Hippocampal formation (tissue), 2 donors: ENCODE data around the gene PRKCH.

Source experiments
- DNase-seq, 2 donors: peaks; one replicate each; lab custom pipeline; 2025; lab: John Stamatoyannopoulos, UW

The PRKCH gene

DNA sequence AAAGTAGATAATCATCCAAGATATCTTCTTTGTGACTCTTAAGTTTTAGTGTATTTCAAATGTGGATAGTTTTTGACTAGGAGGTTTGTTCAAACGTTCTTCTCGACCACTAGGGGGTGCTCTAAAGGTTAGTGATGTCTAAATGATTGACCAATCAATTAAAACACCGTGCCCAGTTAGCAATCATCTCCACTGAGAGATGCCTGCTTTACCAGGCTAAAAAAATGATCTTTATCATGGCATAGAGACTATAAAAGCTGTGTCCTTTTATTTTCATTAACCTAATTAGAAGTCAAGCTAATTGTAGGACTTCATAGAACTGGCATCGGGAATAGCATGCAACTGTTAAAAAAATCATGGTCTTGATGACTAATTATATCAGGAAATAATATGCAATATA lies 153.9 kb downstream of the PRKCH start:
- peak in 1 of 2 donors; percentile 75 for DNase-seq

GRCh38 chr14:61476105-61476753 lies 154.8 kb downstream of the PRKCH start:
- DNase-seq: no peak

DNA sequence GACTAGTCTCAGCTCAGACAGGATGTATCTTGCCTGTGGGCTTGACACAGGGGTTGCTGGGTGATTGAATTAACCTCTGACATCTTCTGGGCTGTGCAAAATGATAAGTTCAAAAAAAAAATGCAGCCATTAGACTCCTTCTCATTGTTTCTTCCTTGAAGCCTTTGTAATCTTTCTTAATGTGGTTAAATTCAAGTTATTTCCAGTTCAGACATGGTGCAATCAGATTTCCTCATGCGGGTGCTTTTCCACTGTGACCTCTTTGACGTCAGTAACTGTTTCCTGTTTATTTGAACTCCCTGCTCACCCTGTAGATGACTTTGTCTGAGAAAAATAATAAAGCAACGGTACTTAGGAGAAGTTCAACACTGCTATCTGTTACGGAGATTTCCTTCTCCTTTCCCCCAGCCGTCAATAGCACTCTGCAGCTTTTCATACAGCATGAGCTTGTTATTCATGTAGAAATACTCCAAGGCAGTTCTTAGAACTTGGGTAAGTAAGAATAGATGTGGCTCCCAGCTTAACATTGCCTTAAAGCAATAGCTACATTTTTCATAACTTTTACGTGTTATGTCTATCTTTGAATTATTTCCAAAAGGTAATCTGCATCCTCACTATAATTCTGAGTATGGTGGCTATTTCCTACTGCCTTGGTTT lies 155.5 kb downstream of the PRKCH start:
- peak; percentile 13 to 48 for DNase-seq

DNA sequence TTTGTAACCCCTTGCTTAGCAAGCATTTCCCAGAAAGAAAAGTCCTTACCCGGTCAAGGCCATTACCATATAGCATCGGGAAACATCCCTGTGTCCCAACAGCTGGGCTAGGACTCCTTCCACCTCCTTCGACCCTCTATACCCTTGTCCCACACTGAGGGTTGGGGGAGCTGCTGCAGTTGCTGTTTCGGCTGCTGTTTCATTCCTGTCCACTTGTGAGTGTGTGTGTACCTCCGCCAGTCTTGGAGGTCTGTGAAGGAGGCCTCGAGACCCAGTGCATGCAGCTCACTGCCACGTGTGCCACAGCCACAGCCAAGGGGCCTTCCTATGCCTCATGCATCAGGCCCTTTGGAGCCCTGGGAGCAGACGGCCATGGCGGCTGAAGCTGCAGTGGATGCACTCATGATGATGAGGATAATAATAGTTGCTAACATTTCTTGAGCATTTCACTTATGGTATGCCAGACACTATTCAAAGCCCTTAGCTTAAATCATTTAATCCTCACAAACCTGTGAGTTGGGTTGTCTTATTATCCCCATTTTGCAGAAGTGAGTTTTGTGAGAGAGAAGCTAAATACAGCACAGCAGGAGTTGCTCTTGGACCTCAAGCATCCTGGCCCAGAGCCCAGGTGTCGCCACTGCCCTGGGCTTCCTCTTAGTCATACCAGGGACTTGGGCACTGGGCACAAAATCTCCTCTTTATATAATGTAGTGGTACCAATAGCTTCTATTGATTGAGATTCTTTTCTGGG lies 156.5 kb downstream of the PRKCH start:
- peak in 1 of 2 donors; percentile 29 for DNase-seq

GRCh38 chr14:61478971-61479473 lies 157.6 kb downstream of the PRKCH start:
- peak in 1 of 2 donors; percentile 7 for DNase-seq

DNA sequence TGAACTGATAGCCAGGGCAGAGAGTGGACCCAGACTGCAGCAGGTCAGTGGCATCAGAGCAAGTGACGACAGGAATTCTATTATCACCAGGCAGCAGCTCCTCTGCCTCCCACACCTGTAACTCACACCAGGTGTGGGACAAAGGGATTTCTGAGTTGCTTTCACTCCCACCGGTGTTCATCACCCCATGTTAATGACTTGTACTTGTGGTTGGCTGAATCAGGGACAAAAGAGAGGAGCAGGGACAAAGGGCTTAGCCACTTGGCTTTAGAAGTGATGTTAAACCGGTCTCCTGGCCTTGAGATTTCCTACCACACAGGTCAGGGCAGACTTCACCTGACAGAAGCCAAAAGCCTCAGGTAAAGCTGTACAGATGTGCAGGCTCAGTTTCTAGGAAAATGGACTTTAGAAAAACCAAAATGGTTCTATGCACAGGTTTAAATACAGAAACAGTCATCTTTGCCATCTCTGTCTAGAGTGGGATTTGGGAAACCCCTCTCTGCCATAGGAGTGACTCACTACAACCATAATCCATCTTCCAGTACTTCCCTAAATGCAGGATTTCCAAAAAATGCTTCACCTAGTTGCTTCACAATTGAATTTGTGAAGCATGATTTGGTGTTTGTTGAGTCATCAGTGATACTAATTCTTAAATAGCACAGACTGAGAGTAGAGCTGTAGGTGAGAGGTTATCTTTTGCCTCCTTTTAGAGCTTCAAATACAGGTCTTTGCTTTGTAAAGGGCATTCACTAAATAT lies 158.5 kb downstream of the PRKCH start:
- DNase-seq: no peak

DNA sequence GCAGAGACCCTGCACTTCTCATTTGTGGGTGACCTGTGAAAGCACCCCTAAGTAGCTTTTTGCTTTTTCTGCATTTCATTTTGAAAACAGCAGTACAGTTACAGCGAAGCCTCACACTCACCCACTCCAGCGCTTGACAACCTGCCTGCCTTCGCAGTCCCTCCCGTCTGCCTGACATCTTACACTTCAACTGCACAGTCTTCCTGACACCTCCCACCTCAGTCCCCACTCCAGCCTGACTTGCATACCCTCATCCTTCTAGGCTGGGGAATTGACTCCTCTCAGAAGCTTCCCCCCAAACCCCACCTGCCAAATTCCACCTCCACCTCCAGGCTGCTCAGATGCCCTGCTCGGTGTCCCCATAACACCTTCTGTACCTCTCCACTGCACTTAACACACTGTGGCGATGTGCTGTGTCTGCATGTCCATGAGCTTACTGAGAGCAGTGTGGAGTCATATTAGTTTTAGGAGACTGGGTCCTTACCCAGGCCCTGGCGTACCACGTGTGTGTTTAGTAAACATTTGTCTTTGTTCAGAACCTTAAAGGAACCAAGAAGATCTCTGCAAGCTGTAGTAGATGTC lies 159.4 kb downstream of the PRKCH start:
- no peak for DNase-seq

- DNase-seq: no peak
Observed at GRCh38 chr14:61481701-61482100, 160.3 kb downstream of the PRKCH start.

DNA sequence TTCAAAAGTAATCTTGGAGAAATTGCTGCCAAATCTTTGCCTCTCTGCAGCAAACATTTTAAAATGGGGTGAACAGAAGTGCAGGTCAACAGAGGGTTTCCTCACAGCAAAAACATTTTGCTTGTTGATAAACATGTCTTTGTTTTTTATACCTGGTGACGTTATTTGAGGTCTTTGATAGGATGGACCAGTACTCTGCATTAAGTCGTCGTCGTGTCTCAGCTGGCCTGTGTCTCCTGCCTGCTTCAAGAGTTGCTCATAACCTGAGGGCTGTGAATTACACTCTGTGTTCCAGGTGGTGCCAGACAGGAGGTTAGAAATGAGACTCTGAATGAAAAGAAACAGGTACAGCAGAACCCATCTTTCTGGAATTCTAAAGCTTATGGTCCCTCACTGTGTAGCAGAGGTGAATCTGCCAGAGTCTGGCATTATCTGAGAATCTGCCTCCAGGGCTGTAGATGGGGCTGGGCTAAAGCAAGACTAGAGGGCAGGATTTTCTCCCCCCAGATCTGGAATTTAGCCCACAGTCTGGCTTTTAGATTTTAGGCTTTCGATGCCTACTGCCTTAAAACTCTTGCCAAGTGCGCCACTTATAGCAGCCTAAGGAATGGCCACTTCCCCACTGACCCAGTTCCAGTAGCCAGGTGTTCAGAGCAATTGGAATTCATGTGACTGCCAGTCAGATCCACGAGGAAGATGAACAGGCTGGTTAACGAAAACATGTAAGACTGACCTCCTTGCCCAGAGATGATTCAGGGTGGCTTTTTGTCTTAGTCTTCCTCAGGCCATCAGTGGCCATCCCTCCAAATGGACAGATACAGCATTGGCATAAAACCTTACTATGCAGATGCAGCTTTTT lies 161.2 kb downstream of the PRKCH start:
- no peak for DNase-seq

DNA sequence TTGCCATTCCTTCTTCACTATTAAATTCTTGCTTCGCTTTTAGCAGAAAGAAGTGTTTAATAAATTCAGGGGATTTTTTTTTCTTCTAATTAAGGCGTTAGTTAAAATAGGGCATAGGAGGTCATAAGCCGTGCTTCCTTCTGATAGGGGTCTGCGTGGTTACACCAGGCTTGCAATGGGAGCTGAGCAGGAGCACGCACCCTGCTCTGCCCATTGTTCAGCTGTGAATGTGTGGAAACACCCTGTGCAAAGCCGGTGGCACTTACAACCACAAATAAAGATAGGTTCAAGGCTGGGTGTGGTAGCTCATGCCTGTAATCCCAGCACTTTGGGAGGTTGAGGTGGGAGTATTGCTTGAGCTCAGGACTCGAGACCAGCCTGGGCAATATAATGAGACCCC lies 162.1 kb downstream of the PRKCH start:
- no peak for DNase-seq

DNA sequence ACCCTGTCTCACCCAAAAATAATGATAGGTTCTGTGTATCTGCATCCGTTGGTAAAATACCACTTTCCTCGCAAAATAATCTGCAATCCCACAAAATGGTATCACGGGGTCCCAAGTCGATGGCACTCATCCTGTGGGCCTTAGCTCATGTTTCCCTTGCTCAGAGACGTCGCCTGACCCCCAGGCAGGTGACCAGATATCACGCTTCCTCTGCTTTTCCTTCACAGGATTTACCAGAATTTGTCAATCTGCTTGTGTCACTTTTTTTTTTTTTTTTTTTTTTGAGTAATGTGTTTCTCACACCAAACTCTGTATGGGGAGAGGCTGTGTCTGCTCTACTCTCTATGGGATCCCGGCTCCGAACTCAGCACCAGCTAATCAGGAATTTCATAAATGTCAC lies 162.7 kb downstream of the PRKCH start:
- DNase-seq: no peak

DNA sequence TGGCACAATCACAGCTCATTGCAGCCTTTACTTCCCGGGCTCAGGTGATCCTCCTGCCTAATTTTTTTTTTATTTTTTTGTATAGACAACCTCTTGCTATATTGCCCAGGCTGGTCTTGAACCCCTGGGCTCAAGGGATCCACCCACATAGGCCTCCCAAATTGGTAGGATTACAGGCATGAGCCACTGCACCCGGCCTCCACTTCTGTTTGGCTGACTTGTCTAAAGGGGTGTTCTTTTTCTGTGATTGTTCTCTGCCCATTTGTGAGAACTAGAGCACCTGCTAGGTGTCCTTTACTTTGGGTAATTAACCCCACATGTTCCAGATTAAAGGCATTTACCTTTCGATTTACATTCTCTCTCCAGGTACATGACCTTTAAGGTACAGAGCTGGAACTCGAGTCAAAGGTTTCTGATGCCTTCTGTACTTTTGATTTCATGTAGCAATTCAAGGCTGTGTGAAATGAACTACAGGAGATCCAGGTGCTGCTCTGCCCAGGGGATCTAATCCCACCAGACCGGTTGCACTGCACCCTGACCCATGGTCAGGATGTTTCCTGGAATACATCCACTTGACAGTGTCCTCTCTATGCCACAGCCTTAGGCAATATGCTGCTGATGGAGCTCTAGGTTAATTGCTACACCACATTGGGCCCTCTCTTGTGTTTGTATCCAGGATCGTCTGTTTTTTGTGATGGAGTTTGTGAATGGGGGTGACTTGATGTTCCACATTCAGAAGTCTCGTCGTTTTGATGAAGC lies 163.6 kb downstream of the PRKCH start:
- DNase-seq: no peak

- DNase-seq: no peak
Observed at GRCh38 chr14:61485661-61486060, 164.3 kb downstream of the PRKCH start.

DNA sequence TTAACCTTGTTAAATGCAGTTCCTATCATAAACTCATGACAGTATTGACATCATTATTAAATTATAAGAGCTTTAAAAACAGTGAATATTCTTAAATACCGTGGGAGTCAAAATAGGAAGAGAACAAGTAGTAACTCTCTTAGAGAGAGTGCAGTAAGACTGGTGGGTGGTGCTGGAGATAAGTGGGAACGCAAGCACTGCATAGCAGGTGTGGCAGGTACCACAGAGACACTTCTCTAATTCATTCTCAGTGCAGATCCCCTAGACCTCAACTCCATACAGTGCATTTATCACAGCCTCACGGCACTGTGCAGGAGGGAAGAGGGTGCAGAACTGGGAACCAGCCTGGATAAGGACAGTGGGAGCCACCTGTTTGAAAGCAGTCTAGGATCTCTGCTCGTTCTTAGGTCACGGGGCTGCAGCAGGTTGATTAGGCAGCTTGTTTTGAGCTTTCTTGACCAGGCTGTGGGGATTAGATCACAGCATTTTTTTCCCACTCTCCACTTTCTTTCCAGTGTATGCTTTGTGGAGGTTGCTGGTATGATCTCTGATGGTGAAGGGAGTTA lies 165.6 kb downstream of the PRKCH start:
- DNase-seq: no peak

- DNase-seq: no peak
Observed at GRCh38 chr14:61488417-61489401, 167.3 kb downstream of the PRKCH start.

GRCh38 chr14:61489512-61489911 lies 168.1 kb downstream of the PRKCH start:
- DNase-seq: no peak

GRCh38 chr14:61489932-61490331 lies 168.6 kb downstream of the PRKCH start:
- DNase-seq: peak in 1 of 2 donors; percentile 43

DNA sequence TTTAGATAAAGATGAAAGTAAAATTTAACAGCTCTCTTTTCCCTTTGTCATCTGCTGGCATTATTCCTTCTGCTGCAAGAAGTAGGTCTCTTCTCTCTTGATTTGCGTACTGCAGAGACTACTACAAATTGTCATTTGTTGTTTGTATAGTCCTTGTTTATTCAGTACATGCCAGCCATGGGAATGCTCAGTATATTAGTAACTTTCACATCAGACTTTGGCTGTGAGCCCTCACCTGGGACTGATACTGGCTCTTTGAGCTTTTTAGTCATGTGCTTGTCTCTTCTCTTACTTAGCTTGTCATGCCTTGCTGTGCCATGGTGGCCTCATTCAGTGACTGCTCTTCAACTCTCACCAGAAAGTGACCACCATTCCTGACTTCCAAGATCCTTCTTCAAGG lies 169.8 kb downstream of the PRKCH start:
- no peak for DNase-seq
